ENCODE data around the gene DRC7.

Gene DRC7

GRCh38 chr16:57676553-57677085 lies 18.0 kb upstream of the DRC7 start:
- in situ Hi-C loops (cut with HindIII; ENCODE audit: low sequenced_read_pairs), result no loop called here

GRCh38 chr16:57677622-57678369 lies 16.8 kb upstream of the DRC7 start:
- in situ Hi-C loops (cut with HindIII; ENCODE audit: low sequenced_read_pairs), result no loop called here

DNA sequence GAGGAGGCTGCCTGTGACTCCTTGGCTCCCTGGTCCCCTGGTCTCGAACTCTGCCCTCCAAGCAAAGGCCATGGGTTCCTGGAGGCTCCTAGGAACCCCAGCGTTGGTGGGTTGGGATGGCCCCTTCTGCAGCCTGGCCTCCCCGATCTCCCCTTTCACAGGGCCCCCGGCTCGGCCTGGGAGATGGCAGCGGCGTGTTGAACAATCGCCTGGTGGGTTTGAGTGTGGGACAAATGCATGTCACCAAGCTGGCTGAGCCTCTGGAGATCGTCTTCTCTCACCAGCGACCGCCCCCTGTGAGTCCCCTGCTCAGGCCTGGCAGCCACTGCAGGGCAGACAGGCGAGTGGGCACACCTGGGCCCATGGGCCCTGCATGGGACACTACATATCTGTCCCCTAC lies 15.6 kb upstream of the DRC7 start:
- in situ Hi-C loops (cut with HindIII; ENCODE audit: low sequenced_read_pairs), result no loop called here

- in situ Hi-C loops (cut with HindIII; ENCODE audit: low sequenced_read_pairs), result no loop called here
Observed at GRCh38 chr16:57679767-57680482, 14.7 kb upstream of the DRC7 start.

DNA sequence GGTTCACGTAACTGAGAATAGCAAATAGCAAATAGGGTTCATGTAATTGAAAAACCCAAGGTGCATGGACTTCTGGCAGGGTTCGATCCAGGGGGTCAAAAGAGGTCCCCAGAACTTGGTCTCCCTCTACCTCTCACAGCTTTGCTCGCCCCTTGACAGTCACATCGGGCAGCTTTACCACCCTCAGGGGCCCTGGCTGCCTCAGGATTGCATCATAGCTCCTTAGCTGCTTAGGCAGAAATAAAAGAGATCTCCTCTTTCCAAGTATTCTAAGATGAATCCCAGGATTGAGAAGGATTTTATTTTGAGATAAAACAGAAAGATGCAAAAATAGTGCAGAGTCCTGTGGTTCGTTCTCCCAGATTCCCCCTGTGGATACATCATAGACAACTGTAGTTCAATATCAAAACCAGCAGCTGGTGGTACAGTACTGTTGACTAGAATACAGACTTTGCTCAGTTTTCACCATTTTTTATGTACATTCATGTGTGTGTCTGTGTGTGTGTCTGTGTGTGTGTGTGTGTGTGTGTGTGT lies 13.7 kb upstream of the DRC7 start:
- in situ Hi-C loops (cut with HindIII; ENCODE audit: low sequenced_read_pairs), result no loop called here

GRCh38 chr16:57681950-57682728 lies 12.5 kb upstream of the DRC7 start:
- in situ Hi-C loops (cut with HindIII; ENCODE audit: low sequenced_read_pairs), result no loop called here

DNA sequence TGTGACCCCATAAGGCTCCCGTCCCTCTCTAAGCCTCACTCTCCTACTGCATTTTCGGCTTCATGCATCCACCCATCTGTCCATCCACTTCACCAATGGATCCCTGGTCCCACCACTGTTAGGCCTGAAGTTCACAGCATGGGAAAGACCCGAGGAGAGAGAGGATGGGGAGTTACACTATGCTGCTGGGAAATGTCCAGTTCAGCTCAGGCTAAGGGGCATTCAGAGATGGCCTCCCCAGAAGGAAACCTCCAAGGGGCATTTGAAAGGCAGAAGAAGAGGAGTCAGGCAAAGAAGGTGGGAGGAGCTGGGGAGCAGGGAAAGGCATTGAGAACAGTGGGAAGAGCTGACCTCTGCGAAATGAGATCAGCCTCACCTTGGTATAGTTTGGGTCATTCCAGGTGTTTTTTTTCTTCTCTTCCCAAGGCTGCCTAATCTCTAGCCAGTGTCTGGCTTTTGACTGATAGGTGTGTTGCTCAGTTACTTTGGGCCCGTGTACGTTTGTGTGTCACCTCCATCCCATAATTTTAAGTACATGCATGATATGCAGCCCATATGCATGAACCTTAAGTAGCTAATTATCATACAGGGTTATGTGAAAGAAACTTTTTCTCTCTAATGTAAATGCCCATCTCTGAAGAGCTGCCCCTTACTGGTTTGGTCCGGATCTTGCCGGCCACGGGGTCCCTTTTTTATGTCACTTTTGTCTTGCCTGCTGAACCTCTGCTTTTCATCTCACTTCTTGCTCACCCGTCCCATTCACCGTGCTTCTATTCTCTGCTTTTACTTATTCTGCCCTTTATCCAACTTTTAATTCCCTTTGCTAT lies 11.6 kb upstream of the DRC7 start:
- in situ Hi-C loops (cut with HindIII; ENCODE audit: low sequenced_read_pairs), result no loop called here

DNA sequence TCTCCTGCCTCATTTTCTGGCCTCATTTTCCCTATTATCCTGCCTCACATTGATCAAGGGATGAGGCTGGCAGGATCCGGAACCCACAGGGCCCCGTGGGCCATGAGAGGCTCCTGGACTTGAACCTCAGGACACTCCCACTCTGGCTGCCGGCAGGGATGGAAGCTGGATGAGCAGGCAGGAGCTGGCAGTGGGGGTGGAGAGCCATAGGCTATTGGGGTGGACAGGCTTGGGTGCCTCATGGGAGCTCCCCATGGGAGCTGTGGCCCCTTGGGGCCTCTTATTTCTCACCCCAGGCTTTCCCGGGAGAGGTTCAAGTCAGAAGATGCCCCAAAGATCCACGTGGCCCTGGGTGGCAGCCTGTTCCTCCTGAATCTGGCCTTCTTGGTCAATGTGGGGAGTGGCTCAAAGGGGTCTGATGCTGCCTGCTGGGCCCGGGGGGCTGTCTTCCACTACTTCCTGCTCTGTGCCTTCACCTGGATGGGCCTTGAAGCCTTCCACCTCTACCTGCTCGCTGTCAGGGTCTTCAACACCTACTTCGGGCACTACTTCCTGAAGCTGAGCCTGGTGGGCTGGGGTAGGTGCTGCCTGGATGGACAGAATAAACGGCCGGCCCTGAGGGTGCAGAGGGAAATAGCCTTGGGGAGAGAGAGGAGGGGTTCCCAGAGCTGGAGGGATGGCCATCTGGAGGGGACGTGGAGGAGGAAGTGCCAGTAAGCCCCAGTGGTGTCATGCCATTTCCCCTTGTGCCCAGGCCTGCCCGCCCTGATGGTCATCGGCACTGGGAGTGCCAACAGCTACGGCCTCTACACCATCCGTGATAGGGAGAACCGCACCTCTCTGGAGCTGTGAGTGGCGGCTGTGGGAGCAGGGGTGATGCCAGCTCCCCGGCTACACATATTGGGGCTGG lies 10.7 kb upstream of the DRC7 start:
- in situ Hi-C loops (cut with HindIII; ENCODE audit: low sequenced_read_pairs), result no loop called here

- in situ Hi-C loops (cut with HindIII; ENCODE audit: low sequenced_read_pairs), result no loop called here
Observed at GRCh38 chr16:57684626-57685358, 9.8 kb upstream of the DRC7 start.

DNA sequence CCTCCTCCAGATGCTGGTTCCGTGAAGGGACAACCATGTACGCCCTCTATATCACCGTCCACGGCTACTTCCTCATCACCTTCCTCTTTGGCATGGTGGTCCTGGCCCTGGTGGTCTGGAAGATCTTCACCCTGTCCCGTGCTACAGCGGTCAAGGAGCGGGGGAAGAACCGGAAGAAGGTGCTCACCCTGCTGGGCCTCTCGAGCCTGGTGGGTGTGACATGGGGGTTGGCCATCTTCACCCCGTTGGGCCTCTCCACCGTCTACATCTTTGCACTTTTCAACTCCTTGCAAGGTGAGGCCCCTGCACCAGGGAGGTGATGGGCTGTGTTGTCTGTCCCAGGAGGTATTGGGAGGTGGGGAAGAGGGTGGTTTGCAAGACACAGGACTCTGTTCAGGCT lies 9.0 kb upstream of the DRC7 start:
- in situ Hi-C loops (cut with HindIII; ENCODE audit: low sequenced_read_pairs), result no loop called here

DNA sequence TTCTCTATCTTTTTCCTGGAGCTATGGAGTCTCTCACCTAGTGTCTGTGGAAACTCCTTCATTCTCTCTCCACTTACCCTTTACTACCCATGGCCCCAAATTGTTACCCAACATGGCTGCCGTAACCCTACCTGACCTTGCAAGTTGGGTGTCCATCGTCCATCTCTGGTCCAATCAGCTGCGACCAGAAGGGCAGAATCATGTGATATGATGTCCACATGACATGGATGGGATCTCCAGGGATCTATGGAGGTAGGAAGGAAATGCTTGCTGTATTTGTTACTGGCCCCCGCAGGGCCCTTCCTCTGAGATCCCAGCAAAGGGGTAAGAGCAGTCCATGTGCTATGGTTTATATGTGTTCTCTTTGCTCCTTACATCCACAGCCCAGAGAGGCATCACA lies 8.0 kb upstream of the DRC7 start:
- in situ Hi-C loops (cut with HindIII; ENCODE audit: low sequenced_read_pairs), result no loop called here

- in situ Hi-C loops (cut with HindIII; ENCODE audit: low sequenced_read_pairs), result no loop called here
Observed at GRCh38 chr16:57687363-57687929, 7.2 kb upstream of the DRC7 start.

GRCh38 chr16:57688487-57688986 lies 6.1 kb upstream of the DRC7 start:
- in situ Hi-C loops (cut with HindIII; ENCODE audit: low sequenced_read_pairs), result no loop called here

- in situ Hi-C loops (cut with HindIII; ENCODE audit: low sequenced_read_pairs), result no loop called here
Observed at GRCh38 chr16:57688987-57689761, 5.4 kb upstream of the DRC7 start.

DNA sequence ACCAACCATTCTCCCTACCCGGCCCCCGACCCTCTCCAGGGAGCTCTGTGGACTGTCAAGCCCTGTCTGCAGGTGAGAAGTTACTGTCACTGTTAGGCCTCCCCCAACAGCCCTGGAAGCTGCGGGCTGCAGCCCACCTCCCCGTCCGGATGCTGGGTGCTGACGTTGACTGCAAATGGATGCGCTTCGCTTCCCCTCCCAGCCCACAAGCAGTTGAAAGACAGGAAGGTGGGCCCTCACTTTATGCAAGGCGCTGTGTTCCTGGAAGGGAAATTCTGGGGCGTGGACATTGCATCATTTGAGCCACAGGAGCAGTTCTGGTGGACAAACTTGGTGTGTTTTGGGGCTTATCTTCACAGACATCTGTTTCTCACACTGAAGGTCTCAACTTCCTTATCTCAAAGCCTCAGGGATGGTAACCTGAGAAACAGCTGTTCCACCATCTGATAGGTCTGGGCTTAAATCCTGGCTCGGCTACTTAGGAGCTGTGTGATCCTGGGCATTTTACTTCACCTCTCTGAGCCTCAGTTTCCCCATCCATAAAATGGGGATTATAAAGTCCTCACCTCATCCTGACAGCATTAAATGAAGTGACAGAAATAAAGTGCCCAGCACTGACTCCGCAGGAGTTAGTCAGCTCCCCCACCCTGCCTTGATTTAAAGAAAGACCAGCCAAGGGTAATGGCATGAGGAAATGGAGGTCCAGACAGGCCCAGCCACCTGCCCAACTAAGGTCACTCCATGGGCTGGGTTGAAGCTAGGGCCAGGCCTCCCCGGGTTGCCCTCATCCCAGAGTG lies 4.6 kb upstream of the DRC7 start:
- in situ Hi-C loops (cut with HindIII; ENCODE audit: low sequenced_read_pairs), result no loop called here

DNA sequence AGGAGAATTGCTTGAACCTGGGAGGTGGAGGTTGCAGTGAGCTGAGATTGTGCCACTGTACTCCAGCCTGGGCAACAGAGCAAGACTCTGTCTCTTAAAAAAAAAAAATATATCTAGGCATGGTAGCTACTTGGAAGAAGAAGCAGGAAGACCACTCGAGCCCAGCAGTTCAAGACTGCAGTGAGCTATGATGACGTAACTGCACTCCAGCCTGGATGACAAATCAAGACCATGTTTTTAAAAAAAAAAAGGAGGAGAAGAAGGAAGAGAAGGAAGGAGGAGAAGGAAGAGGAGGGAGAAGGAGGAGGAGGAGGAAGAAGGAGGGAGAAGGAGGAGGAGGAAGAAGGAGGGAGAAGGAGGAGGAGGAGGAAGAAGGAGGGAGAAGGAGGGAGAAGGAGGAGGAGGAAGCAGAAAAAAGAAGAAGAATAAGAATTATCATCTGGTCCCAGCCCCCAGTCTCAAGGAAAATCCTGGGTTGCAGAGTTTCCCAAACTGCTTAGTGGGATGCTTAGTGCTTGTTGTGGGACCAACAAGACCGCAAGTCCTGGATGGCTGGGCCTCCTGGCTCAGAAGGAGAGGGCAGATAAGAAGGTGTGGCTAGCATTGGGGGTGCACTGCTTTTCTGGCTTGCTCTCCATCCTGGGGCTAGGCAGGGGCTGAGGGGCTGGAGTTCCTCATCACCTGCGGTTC lies 3.7 kb upstream of the DRC7 start:
- in situ Hi-C loops (cut with HindIII; ENCODE audit: low sequenced_read_pairs), result no loop called here
